Neuronal stem cell (in vitro differentiated cells): Measurements from ENCODE around the gene UNCX.
A peak's percentile ranks its signal among the peaks of the same experiment; 100 is the strongest.

ENCODE experiments used
- DNase-seq: peaks from one replicate; pipeline ENCODE4 v3.0.0-alpha.2; 2013; ENCODE audit warnings: low spot score
- H2AFZ ChIP-seq: one replicate; pipeline ENCODE4 v1.6.1; 2013; ENCODE audit warnings: mild to moderate bottlenecking, low read length, inconsistent platforms
- H2AK5ac ChIP-seq: 2 replicates; pipeline ENCODE4 v1.6.1; 2013; ENCODE audit warnings: low read depth, mild to moderate bottlenecking, inconsistent platforms, low read length, moderate library complexity, mixed read lengths
- H2BK120ac ChIP-seq: 2 replicates; pipeline ENCODE4 v1.6.1; 2013; ENCODE audit warnings: low read depth, mild to moderate bottlenecking, inconsistent platforms, low read length, moderate library complexity, mixed read lengths
- H2BK12ac ChIP-seq: one replicate; pipeline ENCODE4 v1.6.1; 2013; ENCODE audit warnings: low read length, inconsistent platforms
- H2BK15ac ChIP-seq: 2 replicates; pipeline ENCODE4 v1.6.1; 2013; ENCODE audit warnings: mild to moderate bottlenecking, low read length, inconsistent platforms, mixed read lengths
- H2BK5ac ChIP-seq: one replicate; pipeline ENCODE4 v1.6.1; 2013; ENCODE audit warnings: inconsistent platforms, mild to moderate bottlenecking, low read length, moderate library complexity
- H3K14ac ChIP-seq: one replicate; pipeline ENCODE4 v1.6.1; 2013; ENCODE audit warnings: low read length, inconsistent platforms
- H3K18ac ChIP-seq: 2 replicates; pipeline ENCODE4 v1.6.1; 2013; ENCODE audit warnings: low read length, inconsistent platforms
- H3K23ac ChIP-seq: 2 replicates; pipeline ENCODE4 v1.6.1; 2013; ENCODE audit warnings: low read depth, mild to moderate bottlenecking, mixed read lengths, low read length, inconsistent platforms; ENCODE audit not compliant: poor library complexity
- H3K27ac ChIP-seq: replicated peaks from 3 replicates; pipeline ENCODE4 v1.5.1; 2013; ENCODE audit warnings: low read length, inconsistent platforms
- H3K27me3 ChIP-seq, 3 experiments: 2 replicates each; pipeline ENCODE4 v1.6.1; 2013; ENCODE audit warnings: low read length in 3 of 3, mild to moderate bottlenecking in 2 of 3, inconsistent platforms in 1 of 3, low read depth in 1 of 3, mixed read lengths in 1 of 3, moderate library complexity in 1 of 3; ENCODE audit not compliant: control insufficient read depth in 3 of 3, insufficient read depth in 3 of 3
- H3K36me3 ChIP-seq, 2 donors: replicated peaks in 1 of 2; 2 replicates each; pipeline ENCODE4 v1.6.1; 2013; ENCODE audit warnings: low read length in 2 of 2; ENCODE audit not compliant: control insufficient read depth in 2 of 2, insufficient read depth in 2 of 2
- H3K4ac ChIP-seq: 2 replicates; pipeline ENCODE4 v1.6.1; 2013; ENCODE audit warnings: inconsistent platforms, mild to moderate bottlenecking, low read length, moderate library complexity
- H3K4me1 ChIP-seq, 2 donors: 1 replicate in 1 of 2; 2 replicates in 1 of 2; pipeline ENCODE4 v1.6.1; 2013; ENCODE audit warnings: low read length in 2 of 2, low read depth in 1 of 2; ENCODE audit not compliant: control insufficient read depth in 2 of 2, insufficient read depth in 1 of 2
- H3K4me2 ChIP-seq: one replicate; pipeline ENCODE4 v1.6.1; 2013; ENCODE audit warnings: mild to moderate bottlenecking, low read length, inconsistent platforms; ENCODE audit not compliant: insufficient read depth, poor library complexity, severe bottlenecking
- H3K4me3 ChIP-seq, 2 donors: 2 replicates each; pipeline ENCODE4 v1.5.1; 2013; ENCODE audit warnings: low read length in 2 of 2, mild to moderate bottlenecking in 2 of 2, inconsistent platforms in 1 of 2, moderate library complexity in 1 of 2
- H3K79me1 ChIP-seq: one replicate; pipeline ENCODE4 v1.6.1; 2013; ENCODE audit warnings: low read depth, mild to moderate bottlenecking, inconsistent platforms, low read length, moderate library complexity
- H3K9ac ChIP-seq: one replicate; pipeline ENCODE4 v1.6.1; 2013; ENCODE audit warnings: mild to moderate bottlenecking, low read depth, low read length, inconsistent platforms; ENCODE audit not compliant: poor library complexity
- H3K9me3 ChIP-seq, 2 donors: replicated peaks in 1 of 2; 2 replicates each; pipeline versions ENCODE3 to v1.6.1; 2013; ENCODE audit warnings: low read length in 2 of 2, mild to moderate bottlenecking in 2 of 2, inconsistent platforms in 1 of 2, low read depth in 1 of 2, mixed read lengths in 1 of 2, moderate library complexity in 1 of 2; ENCODE audit not compliant: control insufficient read depth in 2 of 2, insufficient read depth in 1 of 2
- H4K8ac ChIP-seq: one replicate; pipeline ENCODE4 v1.6.1; 2013; ENCODE audit warnings: low read depth, mild to moderate bottlenecking, inconsistent platforms, low read length, moderate library complexity
- H4K91ac ChIP-seq: one replicate; pipeline ENCODE4 v1.6.1; 2013; ENCODE audit warnings: low read length, low read depth, mild to moderate bottlenecking, inconsistent platforms; ENCODE audit not compliant: poor library complexity
- WGBS, 2 donors: extraction: QIAGEN DNeasy Blood & Tissue Kit; methylation state at CpG; one replicate each; pipeline ENCODE4 v1.1.7; 2013; ENCODE audit warnings: missing lambda C conversion rate in 2 of 2, mixed read lengths in 1 of 2; ENCODE audit not compliant: insufficient read length in 2 of 2, insufficient replicate concordance in 1 of 2; ENCODE audit errors: extremely low coverage in 2 of 2; 5-methylcytosine and 5-hydroxymethylcytosine counted together

UNCX gene

DNA sequence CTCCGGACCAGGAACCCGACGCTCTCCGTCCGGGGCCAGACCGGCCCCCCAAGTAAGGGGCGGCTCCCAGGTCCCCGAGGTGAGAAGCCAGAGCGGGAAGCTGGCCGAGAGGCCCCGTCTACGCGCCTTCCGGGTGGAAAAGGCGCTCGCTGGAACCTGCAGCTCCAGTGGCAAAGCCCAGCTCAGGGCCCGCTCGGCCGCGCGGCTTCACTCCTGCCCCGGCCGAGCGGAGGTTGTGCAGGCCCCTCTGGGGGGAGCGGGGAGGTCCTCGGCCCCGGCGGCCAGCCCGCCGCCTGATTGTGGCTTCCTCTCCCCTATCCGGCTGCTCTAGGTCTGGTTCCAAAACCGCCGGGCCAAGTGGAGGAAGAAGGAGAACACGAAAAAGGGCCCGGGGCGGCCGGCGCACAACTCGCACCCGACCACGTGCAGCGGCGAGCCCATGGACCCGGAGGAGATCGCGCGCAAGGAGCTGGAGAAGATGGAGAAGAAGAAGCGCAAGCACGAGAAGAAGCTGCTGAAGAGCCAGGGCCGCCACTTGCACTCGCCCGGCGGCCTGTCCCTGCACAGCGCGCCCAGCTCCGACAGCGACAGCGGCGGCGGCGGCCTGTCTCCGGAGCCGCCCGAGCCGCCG is 2.9 kb downstream of the UNCX start:
- Histone ChIP-seq H4K8ac (no peak overlapping the region), H2BK5ac (no peak overlapping the region), H3K4ac (no peak overlapping the region), H3K79me1 (peaks cover 4% of the 10 kb centered on the region), H3K4me3 (no peak overlapping the region), H3K27ac (no peak overlapping the region), H2AFZ (no peak overlapping the region), H3K4me1 (peaks cover 0 to 6% of the 10 kb centered on the region in 2 donors), H2AK5ac (peak overlapping the region; percentile 95), H4K91ac (no peak overlapping the region), H3K23ac (peak overlapping the region; percentile 85), H3K36me3 (no peaks in the 10 kb centered on the region), H3K18ac (peak overlapping the region; percentile 91), H3K27me3 (peaks cover 76 to 100% (median 91%) of the 10 kb centered on the region in 3 experiments), H2BK12ac (no peak overlapping the region), H2BK15ac (no peak overlapping the region), H3K9ac (no peak overlapping the region), H3K14ac (no peak overlapping the region), H3K4me2 (peak overlapping the region; percentile 33), H3K9me3 (peaks cover 0 to 2% of the 10 kb centered on the region in 2 donors), H2BK120ac (no peak overlapping the region)
- no peak for DNase-seq
- WGBS, 2 donors, result no CpG with 5 or more reads among the region's 66 CpGs

DNA sequence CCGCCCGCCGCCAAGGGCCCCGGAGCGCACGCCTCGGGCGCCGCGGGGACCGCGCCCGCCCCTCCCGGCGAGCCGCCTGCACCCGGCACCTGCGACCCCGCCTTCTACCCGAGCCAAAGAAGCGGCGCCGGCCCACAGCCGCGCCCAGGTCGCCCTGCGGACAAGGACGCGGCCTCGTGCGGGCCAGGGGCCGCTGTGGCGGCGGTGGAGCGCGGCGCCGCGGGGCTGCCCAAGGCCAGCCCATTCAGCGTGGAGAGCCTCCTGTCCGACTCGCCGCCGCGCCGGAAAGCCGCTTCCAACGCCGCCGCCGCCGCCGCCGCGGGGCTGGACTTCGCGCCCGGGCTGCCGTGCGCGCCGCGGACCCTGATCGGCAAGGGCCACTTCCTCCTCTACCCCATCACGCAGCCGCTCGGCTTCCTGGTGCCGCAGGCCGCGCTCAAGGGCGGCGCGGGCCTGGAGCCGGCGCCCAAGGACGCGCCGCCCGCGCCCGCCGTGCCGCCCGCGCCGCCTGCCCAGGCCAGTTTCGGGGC is 3.5 kb downstream of the UNCX start:
- Histone ChIP-seq H2AFZ (no peak overlapping the region), H3K23ac (no peak overlapping the region), H2BK5ac (no peak overlapping the region), H3K36me3 (no peaks in the 10 kb centered on the region), H3K4me1 (peaks cover 0 to 6% of the 10 kb centered on the region in 2 donors), H4K8ac (no peak overlapping the region), H2BK120ac (no peak overlapping the region), H3K27me3 (peaks cover 75 to 100% (median 91%) of the 10 kb centered on the region in 3 experiments), H2BK15ac (peak overlapping the region; percentile 49), H2BK12ac (no peak overlapping the region), H4K91ac (no peak overlapping the region), H3K9me3 (peaks cover 0 to 2% of the 10 kb centered on the region in 2 donors), H3K27ac (no peak overlapping the region), H3K79me1 (peaks cover 4% of the 10 kb centered on the region), H3K18ac (no peak overlapping the region), H3K4ac (no peak overlapping the region), H3K4me3 (no peak overlapping the region), H3K4me2 (peak overlapping the region; percentile 18), H3K14ac (no peak overlapping the region), H2AK5ac (no peak overlapping the region), H3K9ac (no peak overlapping the region)
- no CpG with 5 or more reads among the region's 87 CpGs for WGBS, 2 donors
- DNase-seq, result no peak

DNA sequence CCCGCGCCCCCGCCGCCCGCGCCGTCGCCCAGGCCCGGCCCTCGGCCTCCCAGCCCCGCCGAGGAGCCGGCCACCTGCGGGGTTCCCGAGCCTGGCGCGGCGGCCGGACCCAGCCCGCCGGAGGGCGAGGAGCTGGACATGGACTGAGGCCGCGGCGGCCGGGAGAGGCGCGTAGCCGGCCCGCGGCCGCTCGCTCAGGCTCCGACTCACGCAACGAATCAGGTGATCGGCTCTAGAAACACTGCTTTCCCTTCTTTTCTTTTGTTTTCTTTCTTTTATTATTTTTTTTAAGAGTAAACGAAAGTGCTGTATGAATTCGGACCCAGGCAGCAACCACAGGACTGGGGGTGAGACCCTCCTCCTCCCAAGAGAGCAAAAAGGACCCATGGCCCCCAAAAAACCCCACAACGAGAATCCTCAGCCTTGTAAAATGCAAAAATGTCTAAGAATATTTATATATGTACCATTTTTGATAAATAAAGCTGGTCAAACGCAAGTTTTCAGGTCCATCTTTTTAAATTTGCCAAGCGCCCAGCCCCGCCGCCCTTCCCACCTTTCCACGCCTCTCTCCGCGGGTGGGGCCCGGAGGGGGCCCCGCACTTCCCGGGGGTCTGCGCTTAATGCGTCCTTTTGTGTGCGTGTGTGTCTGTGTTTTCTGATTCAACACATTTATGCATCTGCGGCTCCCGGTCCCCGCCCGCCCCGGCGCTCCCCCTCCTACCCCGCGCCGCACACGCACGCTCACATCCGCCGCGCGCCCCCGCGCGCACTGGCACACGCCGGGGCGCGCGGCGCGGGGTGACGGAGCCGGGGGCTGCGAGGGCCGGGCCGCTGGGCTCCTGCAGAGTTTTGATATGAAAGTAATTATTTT is 4.4 kb downstream of the UNCX start:
- DNase-seq, result no peak
- Histone ChIP-seq H3K4me1 (peaks cover 0 to 6% of the 10 kb centered on the region in 2 donors), H2AK5ac (no peak overlapping the region), H3K9ac (no peak overlapping the region), H2BK15ac (no peak overlapping the region), H2BK12ac (no peak overlapping the region), H3K4me3 (no peak overlapping the region), H3K79me1 (peaks cover 2% of the 10 kb centered on the region), H2AFZ (no peak overlapping the region), H2BK5ac (no peak overlapping the region), H2BK120ac (no peak overlapping the region), H3K14ac (no peak overlapping the region), H4K91ac (no peak overlapping the region), H3K36me3 (no peaks in the 10 kb centered on the region), H3K4me2 (no peak overlapping the region), H3K18ac (no peak overlapping the region), H3K4ac (no peak overlapping the region), H3K27me3 (peaks cover 76 to 100% (median 91%) of the 10 kb centered on the region in 3 experiments), H3K9me3 (peaks cover 0 to 2% of the 10 kb centered on the region in 2 donors), H3K27ac (no peak overlapping the region), H3K23ac (no peak overlapping the region), H4K8ac (no peak overlapping the region)
- no CpG with 5 or more reads among the region's 83 CpGs for WGBS, 2 donors

DNA sequence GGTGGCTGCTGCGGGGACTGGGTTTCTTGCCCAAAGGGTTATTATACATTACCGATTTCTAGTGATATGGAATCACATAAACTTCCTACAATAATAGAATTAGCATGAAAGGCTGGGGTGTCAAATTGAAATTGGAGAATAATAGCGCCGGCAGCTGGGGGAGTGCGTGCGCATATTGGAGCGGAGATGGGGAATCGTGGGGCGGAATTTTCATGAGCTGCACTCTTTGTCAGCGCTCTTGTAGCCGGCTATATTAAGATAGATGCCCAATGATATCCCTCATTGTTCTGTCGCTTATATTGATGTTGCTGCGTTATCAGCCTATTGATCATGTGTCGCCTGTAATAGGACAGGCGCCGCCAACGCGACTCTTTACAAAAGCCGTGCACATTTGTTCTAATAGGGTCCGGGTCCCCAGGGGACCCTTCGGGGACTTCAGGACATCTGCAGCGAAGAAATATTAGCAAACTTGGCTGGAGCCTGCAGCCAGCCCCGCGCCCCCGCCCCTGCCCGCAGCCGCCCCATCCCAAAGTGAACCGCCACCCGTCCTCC is 5.1 kb downstream of the UNCX start:
- H2BK12ac ChIP-seq, result no peak overlapping the region
- H3K79me1 ChIP-seq, result peaks cover 2% of the 10 kb centered on the region
- no peak overlapping the region for H2BK5ac ChIP-seq
- H3K9ac ChIP-seq, result no peak overlapping the region
- no peak overlapping the region for H4K91ac ChIP-seq
- H2AFZ ChIP-seq, result no peak overlapping the region
- H3K27me3 ChIP-seq, result peaks cover 77 to 100% (median 92%) of the 10 kb centered on the region in 3 experiments
- H2BK15ac ChIP-seq, result no peak overlapping the region
- no peak overlapping the region for H4K8ac ChIP-seq
- no peak overlapping the region for H3K4me3 ChIP-seq
- H3K27ac ChIP-seq, result no peak overlapping the region
- H3K4ac ChIP-seq, result no peak overlapping the region
- H3K4me1 ChIP-seq, result peaks cover 0 to 6% of the 10 kb centered on the region in 2 donors
- H2AK5ac ChIP-seq, result no peak overlapping the region
- no peak overlapping the region for H3K18ac ChIP-seq
- H3K36me3 ChIP-seq, result no peaks in the 10 kb centered on the region
- no CpG with 5 or more reads among the region's 29 CpGs for WGBS, 2 donors
- H3K4me2 ChIP-seq, result no peak overlapping the region
- no peak overlapping the region for H2BK120ac ChIP-seq
- no peak overlapping the region for H3K23ac ChIP-seq
- DNase-seq, result no peak
- H3K9me3 ChIP-seq, result peaks cover 0 to 2% of the 10 kb centered on the region in 2 donors
- H3K14ac ChIP-seq, result no peak overlapping the region
